Myometrial cell (primary cell): ENCODE results near the gene NPR1. TPM values are rescaled to one million over a fixed set of nuclear protein-coding genes. Genes with fewer than 3 reads are reported as not detected.

Experiments
- total RNA-seq: library from RNA; depleted of rRNA; stranded (reverse); fragments of >200 nt; gene quantifications from 2 replicates; pipeline ENCODE4 v1.2.3, GENCODE V29; 2015

The NPR1 gene
- total RNA-seq, result 4.4 and 6.1 TPM in 2 replicates

DNA sequence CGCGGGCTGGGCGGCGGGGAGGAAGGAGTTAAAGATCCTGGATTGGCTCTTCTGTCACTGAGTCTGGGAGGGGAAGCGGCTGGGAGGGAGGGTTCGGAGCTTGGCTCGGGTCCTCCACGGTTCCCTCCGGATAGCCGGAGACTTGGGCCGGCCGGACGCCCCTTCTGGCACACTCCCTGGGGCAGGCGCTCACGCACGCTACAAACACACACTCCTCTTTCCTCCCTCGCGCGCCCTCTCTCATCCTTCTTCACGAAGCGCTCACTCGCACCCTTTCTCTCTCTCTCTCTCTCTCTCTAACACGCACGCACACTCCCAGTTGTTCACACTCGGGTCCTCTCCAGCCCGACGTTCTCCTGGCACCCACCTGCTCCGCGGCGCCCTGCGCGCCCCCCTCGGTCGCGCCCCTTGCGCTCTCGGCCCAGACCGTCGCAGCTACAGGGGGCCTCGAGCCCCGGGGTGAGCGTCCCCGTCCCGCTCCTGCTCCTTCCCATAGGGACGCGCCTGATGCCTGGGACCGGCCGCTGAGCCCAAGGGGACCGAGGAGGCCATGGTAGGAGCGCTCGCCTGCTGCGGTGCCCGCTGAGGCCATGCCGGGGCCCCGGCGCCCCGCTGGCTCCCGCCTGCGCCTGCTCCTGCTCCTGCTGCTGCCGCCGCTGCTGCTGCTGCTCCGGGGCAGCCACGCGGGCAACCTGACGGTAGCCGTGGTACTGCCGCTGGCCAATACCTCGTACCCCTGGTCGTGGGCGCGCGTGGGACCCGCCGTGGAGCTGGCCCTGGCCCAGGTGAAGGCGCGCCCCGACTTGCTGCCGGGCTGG, at the start of gene NPR1:
Gene NPR1 (plus strand): TSS at position 170 of the 818 bp plus-strand sequence. CDS start 421 bp downstream, at position 591.

DNA sequence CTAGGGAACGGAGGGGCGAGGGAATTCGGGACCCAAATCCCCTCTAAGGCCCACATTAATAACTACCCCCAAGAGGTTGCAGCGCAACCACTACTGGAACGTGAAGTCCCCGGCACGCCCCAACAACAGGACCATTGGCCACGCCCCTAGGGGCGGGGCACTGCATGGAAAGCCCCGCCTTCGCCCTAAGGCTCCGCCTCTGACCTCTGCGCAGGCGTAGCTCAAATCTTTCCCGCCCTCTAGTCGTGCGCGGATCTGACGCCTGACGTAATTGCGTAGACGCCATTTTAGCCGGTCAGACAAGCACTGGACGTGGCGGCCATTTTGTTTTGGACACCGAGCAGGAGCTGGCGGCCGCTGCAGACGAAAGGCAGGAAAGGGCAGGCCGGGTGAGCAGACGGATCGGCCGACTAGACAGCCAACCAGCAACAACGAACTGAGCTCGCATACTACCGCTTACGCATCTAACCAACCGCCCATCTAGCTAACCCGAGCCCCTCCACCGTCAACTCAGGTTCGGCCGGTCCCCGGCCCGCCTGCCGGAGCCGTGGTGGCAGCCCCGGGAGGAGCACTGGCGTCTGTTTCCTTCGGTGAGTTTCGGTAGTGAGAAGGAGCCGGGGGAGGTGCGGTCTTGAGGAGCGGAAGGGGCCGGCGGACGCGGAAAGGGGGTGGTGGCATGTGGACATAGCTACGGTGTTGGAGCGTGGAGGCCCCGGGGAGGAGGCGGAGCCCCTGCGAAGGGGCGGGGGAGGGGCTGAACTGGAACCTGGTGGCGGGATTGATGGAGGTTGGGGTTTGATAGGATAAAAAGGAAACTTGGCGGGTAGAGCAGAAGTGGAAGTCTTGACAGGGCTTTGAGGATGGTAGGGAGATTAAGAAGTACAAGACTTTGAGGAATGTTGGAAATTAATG, 44.5 kb upstream of the NPR1 start, which contains the start of gene CHTOP:
Gene CHTOP (plus strand): TSS at position 313 of the 912 bp plus-strand sequence. CDS start 2,523 bp downstream, outside the sequence.

DNA sequence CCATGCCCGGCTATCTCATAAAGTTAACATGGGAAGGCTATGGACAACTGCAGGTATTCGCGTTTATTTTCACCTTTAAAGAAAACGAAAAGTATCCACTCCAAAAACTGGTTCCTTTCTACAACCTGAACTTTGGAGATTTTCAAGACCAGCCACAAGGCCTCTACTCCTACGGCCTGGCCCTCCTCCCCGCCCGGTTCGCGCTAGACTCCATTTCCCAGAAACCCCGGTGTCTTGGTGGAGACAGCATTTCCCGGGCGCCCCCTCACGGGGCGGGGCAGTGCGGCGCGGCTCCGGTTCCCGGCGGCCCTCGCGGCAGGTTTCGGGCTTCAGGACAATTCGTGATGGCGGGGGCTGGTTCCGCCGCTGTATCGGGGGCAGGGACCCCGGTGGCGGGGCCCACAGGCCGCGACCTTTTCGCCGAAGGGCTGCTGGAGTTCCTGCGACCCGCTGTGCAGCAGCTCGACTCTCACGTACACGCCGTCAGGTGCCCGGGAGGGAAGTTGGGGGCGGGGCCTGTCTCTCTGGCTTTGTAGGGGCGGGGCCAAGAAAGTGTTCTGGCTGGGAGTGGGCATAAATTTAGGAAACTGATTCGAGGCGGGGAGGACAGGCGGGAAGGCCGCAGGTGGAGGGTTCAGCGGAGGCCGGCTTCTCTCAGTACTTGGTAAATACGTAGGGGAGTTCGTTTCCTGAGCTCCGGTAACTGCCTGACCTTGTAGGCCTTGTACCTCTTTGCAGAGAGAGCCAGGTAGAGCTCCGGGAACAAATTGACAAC, 19.9 kb upstream of the NPR1 start, which contains the start of gene SNAPIN:
Gene SNAPIN (plus strand): TSS at position 304 of the 775 bp plus-strand sequence. CDS start 41 bp downstream, at position 345.

DNA sequence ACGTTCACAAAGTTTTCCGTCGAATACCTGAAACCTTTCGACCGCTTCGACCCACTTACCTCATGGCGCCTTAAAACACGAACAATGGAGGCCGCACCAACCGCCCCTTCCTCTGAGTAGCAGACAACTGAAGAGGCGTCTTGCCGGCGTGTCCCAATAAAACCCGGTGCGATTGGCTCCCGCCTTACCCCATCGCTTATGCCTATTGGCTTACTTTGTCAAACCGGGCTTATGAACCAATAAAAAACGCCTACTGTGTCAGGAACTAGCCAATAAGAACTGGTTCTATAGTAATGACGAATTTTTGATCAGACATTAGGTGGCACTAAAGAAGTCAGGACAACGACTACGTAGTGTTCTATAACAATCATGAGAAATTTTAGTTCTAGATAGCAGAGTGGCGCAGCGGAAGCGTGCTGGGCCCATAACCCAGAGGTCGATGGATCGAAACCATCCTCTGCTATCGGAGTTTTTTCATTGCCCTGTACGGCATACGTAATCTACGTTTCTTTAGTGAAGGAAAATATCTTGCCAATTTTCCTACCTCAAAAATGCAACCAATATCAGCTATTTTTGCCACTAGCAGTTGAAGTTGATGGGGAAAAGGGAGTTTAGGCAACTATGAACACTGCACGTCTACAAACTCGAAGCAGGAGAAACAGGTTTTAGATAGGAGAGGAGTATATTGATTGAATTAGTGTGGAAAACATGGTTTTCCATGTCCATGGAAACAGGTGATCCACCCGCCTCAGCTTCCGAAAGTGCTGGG, 7.4 kb upstream of the NPR1 start, which contains the start of gene ILF2:
Gene ILF2 (minus strand): TSS at position 135 of the 769 bp plus-strand sequence. CDS start 71 bp downstream, at position 64.

DNA sequence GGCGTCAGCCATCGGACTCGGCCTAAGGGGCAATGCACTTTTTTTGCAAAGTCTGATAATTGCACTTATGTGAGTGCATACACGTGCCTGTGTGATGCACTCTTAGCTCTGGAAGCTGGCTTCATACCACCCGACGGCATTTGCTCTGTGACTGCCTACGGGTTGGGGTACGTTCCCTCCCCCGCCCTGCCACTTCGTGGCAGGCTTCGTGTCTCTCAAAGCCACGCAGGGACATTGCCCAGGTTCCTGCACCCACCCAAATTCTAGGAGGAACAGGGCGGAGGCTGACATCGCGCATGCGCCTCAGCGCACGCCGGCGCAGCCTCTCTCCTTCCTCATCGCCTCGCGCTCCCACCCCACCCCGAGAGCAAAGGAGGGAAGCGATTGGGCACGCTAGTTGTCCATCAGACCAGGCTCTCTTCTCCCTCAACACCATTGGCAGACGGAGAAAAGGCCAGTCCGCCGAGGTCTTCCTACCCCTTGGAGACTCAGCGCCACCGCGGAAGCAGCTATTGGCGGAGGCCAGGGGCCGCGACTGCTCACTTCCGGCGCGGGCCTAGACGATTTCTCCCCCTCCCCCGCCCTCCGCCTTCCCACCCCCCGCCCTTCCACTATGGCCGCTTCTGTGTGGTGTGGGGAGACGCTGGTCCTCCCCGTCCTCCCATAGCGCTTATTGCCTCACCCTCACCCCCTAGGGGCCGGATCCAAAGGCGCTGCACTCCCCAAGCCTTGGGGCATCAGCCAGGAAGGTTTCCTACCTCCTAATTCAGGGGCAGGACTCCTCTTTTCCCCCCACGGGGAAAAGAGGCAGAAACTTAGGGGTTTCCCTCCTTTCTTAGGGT, 49.2 kb downstream of the NPR1 start, which contains the start of gene INTS3:
Gene INTS3 (plus strand): TSS at position 588 of the 842 bp plus-strand sequence. CDS start 585 bp downstream, outside the sequence.

Other genes with a start within 250 kb of the NPR1 start
- gene S100A7, start 218.0 kb upstream of the NPR1 start, total RNA-seq, result not detected in 2 replicates
- gene S100A6, start 142.7 kb upstream of the NPR1 start, total RNA-seq, result 1,090 and 1,431 TPM in 2 replicates
- 1.4 TPM in 1 of 2 replicates, not detected in the other for gene S100A5, start 137.8 kb upstream of the NPR1 start, total RNA-seq
- 45.3 and 54.9 TPM in 2 replicates for gene S100A4, start 132.9 kb upstream of the NPR1 start, total RNA-seq
- gene S100A3, start 129.4 kb upstream of the NPR1 start, total RNA-seq, result 5.8 and 15.8 TPM in 2 replicates
- 0.29 and 2.3 TPM in 2 replicates for gene S100A2, start 112.8 kb upstream of the NPR1 start, total RNA-seq
- 807 and 927 TPM in 2 replicates for gene S100A16, start 65.6 kb upstream of the NPR1 start, total RNA-seq
- not detected in 2 replicates for gene S100A14, start 62.4 kb upstream of the NPR1 start, total RNA-seq
- gene S100A13, start 51.2 kb upstream of the NPR1 start, total RNA-seq, result 262 and 338 TPM in 2 replicates
- gene S100A1, start 50.3 kb upstream of the NPR1 start, total RNA-seq, result not detected in 2 replicates
- 36.0 and 43.8 TPM in 2 replicates for gene CHTOP, start 44.6 kb upstream of the NPR1 start, total RNA-seq
- 71.8 and 89.7 TPM in 2 replicates for gene SNAPIN, start 20.0 kb upstream of the NPR1 start, total RNA-seq
- 266 and 297 TPM in 2 replicates for gene ILF2, start 7.7 kb upstream of the NPR1 start, total RNA-seq
- 26.5 and 27.6 TPM in 2 replicates for gene INTS3, start 49.4 kb downstream of the NPR1 start, total RNA-seq
- gene SLC27A3, start 96.7 kb downstream of the NPR1 start, total RNA-seq, result 5.8 and 8.7 TPM in 2 replicates
- gene GATAD2B, start 244.3 kb downstream of the NPR1 start, total RNA-seq, result 3.7 and 8.5 TPM in 2 replicates